Vagina (tissue), 2 donors: ENCODE results near the gene CEP85L.

ENCODE experiments used
- CTCF ChIP-seq, 3 experiments: fragments of 450-650 bp in 2 of 3; fragments of 200-600 bp in 1 of 3; sonication (generic) in 1 of 3; IDR thresholded peaks; one replicate each; pipeline ENCODE4 v1.5.1; 2017 to 2019; ENCODE audit warnings: antibody characterized with exemption in 3 of 3, mild to moderate bottlenecking in 2 of 3, moderate library complexity in 2 of 3
- POLR2AphosphoS5 ChIP-seq, 2 donors: sonication (generic); formaldehyde crosslinking; IDR thresholded peaks; one replicate each; pipeline ENCODE4 v1.9.0; 2017; ENCODE audit warnings: antibody characterized with exemption in 2 of 2, mild to moderate bottlenecking in 2 of 2, low read depth in 1 of 2; ENCODE audit not compliant: insufficient read depth in 1 of 2

- TF ChIP-seq CTCF (IDR thresholded peaks at IDR 0.05) (no peak), POLR2AphosphoS5 (IDR thresholded peaks at IDR 0.05; ENCODE audit: insufficient read depth in 1 of 2, low read depth in 1 of 2) (no peak)
Observed at GRCh38 chr6:118562248-118562647, 89.1 kb downstream of the CEP85L start.
